Measurements from ENCODE around the gene NAALADL2.
"Not testable (repeated sequence)": the region's sequence is repeated elsewhere in the genome, so short reads cannot be mapped to it uniquely, and the experiment has no call there.

Gene NAALADL2

GRCh38 chr3:175732017-175732416, 872.9 kb downstream of the NAALADL2 start:
- no peak for DNase-seq

GRCh38 chr3:175735866-175736265, 876.7 kb downstream of the NAALADL2 start:
- no peak for DNase-seq

GRCh38 chr3:175737646-175738572, 878.8 kb downstream of the NAALADL2 start:
- no peak for DNase-seq

- no peak for DNase-seq
These were observed 882.8 kb downstream of the NAALADL2 start for GRCh38 chr3:175741951-175742350.

GRCh38 chr3:175743733-175744400, 884.7 kb downstream of the NAALADL2 start:
- DNase-seq = no peak

GRCh38 chr3:175746308-175746707, 887.2 kb downstream of the NAALADL2 start:
- DNase-seq = no peak

- DNase-seq = no peak
These were observed 889.1 kb downstream of the NAALADL2 start for GRCh38 chr3:175748087-175748730.

- DNase-seq = no peak
These were observed 890.8 kb downstream of the NAALADL2 start for GRCh38 chr3:175749981-175750380.

GRCh38 chr3:175751089-175751488, 892.0 kb downstream of the NAALADL2 start:
- no peak for DNase-seq

- no peak for DNase-seq
These were observed 904.8 kb downstream of the NAALADL2 start for GRCh38 chr3:175763948-175764347.

GRCh38 chr3:175764722-175765121, 905.6 kb downstream of the NAALADL2 start:
- no peak for DNase-seq

GRCh38 chr3:175770426-175770825, 911.3 kb downstream of the NAALADL2 start:
- DNase-seq = no peak

- DNase-seq = no peak
These were observed 918.4 kb downstream of the NAALADL2 start for GRCh38 chr3:175777495-175777894.

- DNase-seq = no peak
These were observed 918.8 kb downstream of the NAALADL2 start for GRCh38 chr3:175777965-175778364.

- no peak for DNase-seq
These were observed 919.9 kb downstream of the NAALADL2 start for GRCh38 chr3:175778994-175779393.

- DNase-seq = not testable (repeated sequence)
These were observed 928.0 kb downstream of the NAALADL2 start for GRCh38 chr3:175787109-175787508.

GRCh38 chr3:175792245-175792644, 933.1 kb downstream of the NAALADL2 start:
- no peak for DNase-seq

GRCh38 chr3:175798326-175798725, 939.2 kb downstream of the NAALADL2 start:
- DNase-seq = no peak

- DNase-seq = no peak
These were observed 946.7 kb downstream of the NAALADL2 start for GRCh38 chr3:175805825-175806224.

GRCh38 chr3:175807175-175807574, 948.0 kb downstream of the NAALADL2 start:
- DNase-seq = no peak

GRCh38 chr3:175818811-175819464, 959.8 kb downstream of the NAALADL2 start:
- DNase-seq = no peak

- DNase-seq = not testable (repeated sequence)
These were observed 963.8 kb downstream of the NAALADL2 start for GRCh38 chr3:175822766-175823491.
